Natural killer cell (primary cell): ENCODE data around the gene CNKSR3. TPM values are rescaled to one million over a fixed set of nuclear protein-coding genes. Genes with fewer than 3 reads are reported as not detected.

Experiments used
- ATAC-seq, 3 donors: fragments of 150-1000 bp in 2 of 3; fragments of 200-7000 bp in 1 of 3; cut with Tn5 transposase; 1 replicate in 1 of 3; 2 replicates in 2 of 3; pipeline ENCODE4 v1.10.0; 2021; ENCODE audit warnings: mild to moderate bottlenecking in 2 of 3, moderate library complexity in 2 of 3
- DNase-seq, 2 donors: peaks; one replicate each; pipeline versions ENCODE4 v3.0.0 to v3.0.0-alpha.2; 2013 to 2021; ENCODE audit warnings: mixed read lengths in 1 of 2
- H3K27ac ChIP-seq: one replicate; pipeline ENCODE4 v1.5.1; 2013; ENCODE audit warnings: mild to moderate bottlenecking, low read length
- H3K27me3 ChIP-seq: one replicate; pipeline ENCODE4 v1.6.1; 2013; ENCODE audit warnings: low read length; ENCODE audit not compliant: control insufficient read depth, insufficient read depth
- H3K36me3 ChIP-seq: one replicate; pipeline ENCODE4 v1.6.1; 2013; ENCODE audit warnings: low read length; ENCODE audit not compliant: control insufficient read depth, insufficient read depth
- H3K4me1 ChIP-seq: one replicate; pipeline ENCODE4 v1.6.1; 2013; ENCODE audit warnings: low read length; ENCODE audit not compliant: control insufficient read depth, insufficient read depth
- H3K4me3 ChIP-seq: one replicate; pipeline ENCODE4 v1.5.1; 2013; ENCODE audit warnings: low read length
- H3K9me3 ChIP-seq: one replicate; pipeline ENCODE4 v1.6.1; 2013; ENCODE audit warnings: low read length; ENCODE audit not compliant: control insufficient read depth, insufficient read depth
- H3K27ac Mint-ChIP-seq, 2 donors: one replicate each; pipeline ENCODE4 v1.8.0; 2022; ENCODE audit warnings: mild to moderate bottlenecking in 2 of 2, mixed read lengths in 2 of 2, moderate library complexity in 1 of 2
- H3K27me3 Mint-ChIP-seq, 2 donors: one replicate each; pipeline ENCODE4 v1.8.0; 2022; ENCODE audit warnings: low read depth in 2 of 2, mixed read lengths in 2 of 2
- H3K36me3 Mint-ChIP-seq: one replicate; pipeline ENCODE4 v1.8.0; 2022; ENCODE audit warnings: mixed read lengths
- H3K4me1 Mint-ChIP-seq, 2 donors: one replicate each; pipeline ENCODE4 v1.8.0; 2022; ENCODE audit warnings: mixed read lengths in 2 of 2
- H3K4me3 Mint-ChIP-seq: one replicate; pipeline ENCODE4 v1.8.0; 2022; ENCODE audit warnings: mild to moderate bottlenecking, moderate library complexity, mixed read lengths
- H3K9me3 Mint-ChIP-seq, 2 donors: one replicate each; pipeline ENCODE4 v1.8.0; 2022; ENCODE audit warnings: mixed read lengths in 2 of 2
- CTCF ChIP-seq: fragments of 200-600 bp; IDR thresholded peaks from one replicate; pipeline ENCODE4 v1.8.0; 2022; ENCODE audit warnings: antibody characterized with exemption
- WGBS: methylation state at CpG from one replicate; pipeline ENCODE4 v1.1.7; 2013; ENCODE audit warnings: missing lambda C conversion rate; ENCODE audit not compliant: insufficient coverage; 5-methylcytosine and 5-hydroxymethylcytosine counted together
- intact Hi-C: fragments of 100-400 bp; cut with micrococcal nuclease; formaldehyde crosslinking; loops from one replicate; pipeline ENCODE4 v1.14.2; 2022
- total RNA-seq, 4 donors: library from RNA; stranded (reverse); fragments of 120-200 nt in 1 of 4; gene quantifications; one replicate each; pipeline versions ENCODE4 v1.2.3 to v1.2.4, GENCODE V29; 2013 to 2022

The CNKSR3 gene
- total RNA-seq, 3 donors from 2014 or later (not counting 1 experiment from before 2014, with no cell fraction given) = 0.18 TPM; not detected in 2

- Mint-ChIP-seq H3K27ac (no peak overlapping the region), H3K27me3 (no peaks in the 10 kb centered on the region), H3K4me1 (no peaks in the 10 kb centered on the region), H3K4me3 (no peak overlapping the region), H3K36me3 (no peaks in the 10 kb centered on the region), H3K9me3 (no peaks in the 10 kb centered on the region)
- H3K36me3 ChIP-seq = no peaks in the 10 kb centered on the region
- no peak for TF ChIP-seq CTCF
- no peaks in the 10 kb centered on the region for H3K4me1 ChIP-seq
- intact Hi-C loops = no loop called here
- H3K27me3 ChIP-seq = no peaks in the 10 kb centered on the region
- no peak for DNase-seq
- H3K27ac ChIP-seq = no peak overlapping the region
- WGBS = 84% methylated on average over 11 of the region's 11 CpGs
- no peak for ATAC-seq
- H3K9me3 ChIP-seq = no peaks in the 10 kb centered on the region
- H3K4me3 ChIP-seq = no peak overlapping the region
Measured at GRCh38 chr6:154448448-154449096, 61.9 kb downstream of the CNKSR3 start.

DNA sequence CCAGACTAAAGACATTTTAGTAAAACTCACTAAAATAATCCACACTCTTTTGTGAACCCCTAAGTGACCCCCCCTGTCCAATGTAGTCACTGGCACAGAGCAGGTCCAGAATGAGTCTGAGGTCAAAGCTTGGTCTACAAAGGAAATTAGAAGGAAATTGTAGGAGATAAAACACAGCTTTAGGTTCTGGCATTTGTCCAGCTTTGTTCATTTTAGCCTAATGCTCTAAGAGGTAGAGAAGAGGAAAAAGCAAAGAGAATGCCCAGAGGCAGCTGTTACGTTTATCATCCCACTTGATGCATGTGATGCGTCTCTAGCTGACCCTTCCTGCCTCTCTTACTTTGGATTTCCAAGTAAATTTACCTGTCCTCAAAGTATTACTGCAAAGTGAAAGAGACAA is 62.5 kb downstream of the CNKSR3 start:
- DNase-seq (no peak), ATAC-seq (no peak)
- H3K4me1 ChIP-seq = no peaks in the 10 kb centered on the region
- Mint-ChIP-seq H3K36me3 (no peaks in the 10 kb centered on the region), H3K27ac (no peak overlapping the region), H3K4me1 (no peaks in the 10 kb centered on the region), H3K9me3 (no peaks in the 10 kb centered on the region), H3K27me3 (no peaks in the 10 kb centered on the region), H3K4me3 (no peak overlapping the region)
- intact Hi-C loops = no loop called here
- no peak for TF ChIP-seq CTCF
- H3K9me3 ChIP-seq = no peaks in the 10 kb centered on the region
- WGBS = 57% methylated on average over 2 of the region's 2 CpGs
- no peaks in the 10 kb centered on the region for H3K36me3 ChIP-seq
- H3K27ac ChIP-seq = no peak overlapping the region
- no peak overlapping the region for H3K4me3 ChIP-seq
- no peaks in the 10 kb centered on the region for H3K27me3 ChIP-seq

DNA sequence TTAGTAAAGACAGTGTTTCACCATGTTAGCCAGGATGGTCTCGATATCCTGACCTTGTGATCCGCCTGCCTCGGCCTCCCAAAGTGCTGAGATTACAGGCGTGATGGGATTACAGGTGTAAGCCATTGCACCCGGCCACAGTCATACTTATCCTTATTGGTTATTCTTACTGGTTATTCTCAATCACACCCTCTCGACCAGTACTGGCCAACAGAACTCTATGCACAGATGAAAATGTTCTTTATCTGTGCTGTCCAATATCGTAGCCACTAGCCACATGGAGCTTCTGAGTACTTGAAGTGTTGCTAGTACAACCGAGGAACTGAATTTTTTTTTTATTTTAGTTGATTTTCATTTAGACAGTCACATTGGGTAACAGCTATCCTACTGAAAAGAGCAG is 63.5 kb downstream of the CNKSR3 start:
- Histone ChIP-seq H3K27me3 (no peaks in the 10 kb centered on the region), H3K27ac (no peak overlapping the region), H3K4me1 (no peaks in the 10 kb centered on the region), H3K9me3 (no peaks in the 10 kb centered on the region), H3K36me3 (no peaks in the 10 kb centered on the region), H3K4me3 (no peak overlapping the region)
- TF ChIP-seq CTCF = no peak
- ATAC-seq = no peak
- Mint-ChIP-seq H3K36me3 (no peaks in the 10 kb centered on the region), H3K27ac (no peak overlapping the region), H3K4me1 (no peaks in the 10 kb centered on the region), H3K27me3 (no peaks in the 10 kb centered on the region), H3K9me3 (no peaks in the 10 kb centered on the region), H3K4me3 (no peak overlapping the region)
- WGBS = 92% methylated on average over 8 of the region's 8 CpGs
- intact Hi-C loops = no loop called here
- no peak for DNase-seq

DNA sequence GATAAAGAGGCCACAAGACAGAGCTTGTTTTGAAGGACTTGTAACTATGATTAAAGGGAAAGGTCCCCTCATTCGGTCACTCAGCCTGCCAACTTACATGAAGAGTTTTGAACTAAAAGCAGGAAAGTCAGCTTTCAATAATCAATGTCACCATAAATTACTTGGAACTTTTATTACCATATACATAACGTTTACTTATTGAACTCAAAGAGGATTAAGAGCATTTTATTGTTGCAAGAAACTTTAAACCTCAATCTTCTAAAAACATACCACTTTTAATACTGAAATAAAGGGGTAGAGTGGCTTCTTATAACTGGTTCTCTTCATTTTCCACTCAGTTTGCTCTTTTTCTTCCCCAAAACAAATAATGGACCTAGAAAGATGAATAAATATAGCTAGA is 65.1 kb downstream of the CNKSR3 start:
- Histone ChIP-seq H3K36me3 (no peaks in the 10 kb centered on the region), H3K27ac (no peak overlapping the region), H3K4me3 (no peak overlapping the region), H3K9me3 (no peaks in the 10 kb centered on the region), H3K4me1 (no peaks in the 10 kb centered on the region), H3K27me3 (no peaks in the 10 kb centered on the region)
- ATAC-seq (no peak), DNase-seq (no peak)
- no peak overlapping the region for H3K4me3 Mint-ChIP-seq
- intact Hi-C loops = no loop called here
- no peaks in the 10 kb centered on the region for H3K27me3 Mint-ChIP-seq
- H3K36me3 Mint-ChIP-seq = no peaks in the 10 kb centered on the region
- H3K9me3 Mint-ChIP-seq = no peaks in the 10 kb centered on the region
- no peak for TF ChIP-seq CTCF
- no peaks in the 10 kb centered on the region for H3K4me1 Mint-ChIP-seq
- 100% methylated on average over 1 of the region's 2 CpGs for WGBS
- no peak overlapping the region for H3K27ac Mint-ChIP-seq
